Measurements from ENCODE around the gene CCDC141.
"Not testable (repeated sequence)": the region's sequence is repeated elsewhere in the genome, so short reads cannot be mapped to it uniquely, and the experiment has no call there.

CCDC141 gene

DNA sequence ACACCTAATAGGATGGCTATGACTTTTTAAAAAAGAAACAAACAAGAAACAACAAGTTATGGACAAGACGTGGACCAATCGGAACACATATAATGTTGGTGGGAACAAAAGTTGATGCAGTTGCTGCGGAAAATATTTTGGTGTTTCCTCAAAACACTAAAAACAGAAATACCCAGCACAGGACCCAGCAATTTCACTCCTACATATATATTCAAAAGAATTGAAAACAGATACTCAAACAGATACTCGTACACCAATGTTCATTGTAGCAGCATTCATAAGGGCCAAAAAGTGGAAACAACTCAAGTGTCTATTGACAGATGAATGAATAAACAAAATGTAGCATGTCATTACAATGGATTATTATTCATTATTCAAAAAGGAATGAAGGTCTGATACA, 12.1 kb downstream of the CCDC141 start:
- DNase-seq: no peak

DNA sequence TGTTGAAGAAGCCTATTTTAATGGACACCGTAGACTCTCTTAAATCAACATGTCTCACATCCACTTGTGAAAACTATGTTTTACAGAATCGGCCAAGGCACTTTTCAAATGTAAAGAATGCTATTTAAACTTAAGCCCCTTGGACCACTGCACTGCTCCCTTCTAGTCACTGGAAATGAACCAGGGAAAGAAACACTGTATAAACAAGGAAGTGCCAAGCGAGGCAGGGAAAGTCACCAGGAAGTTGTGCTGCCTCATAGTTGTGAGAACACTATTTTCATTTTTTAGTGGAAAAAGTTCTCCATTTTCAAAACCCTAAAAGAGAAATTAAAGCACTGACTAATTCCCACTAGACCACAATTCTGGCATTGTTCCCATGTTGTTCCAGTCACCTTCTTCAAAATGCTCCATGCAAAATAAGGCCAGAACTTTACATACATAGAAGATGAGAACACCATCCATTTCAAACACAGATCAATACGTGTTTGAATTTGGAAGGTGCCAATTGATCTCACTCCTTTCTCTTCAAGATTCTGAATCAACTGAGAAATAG, 13.5 kb downstream of the CCDC141 start:
- no peak for DNase-seq

DNA sequence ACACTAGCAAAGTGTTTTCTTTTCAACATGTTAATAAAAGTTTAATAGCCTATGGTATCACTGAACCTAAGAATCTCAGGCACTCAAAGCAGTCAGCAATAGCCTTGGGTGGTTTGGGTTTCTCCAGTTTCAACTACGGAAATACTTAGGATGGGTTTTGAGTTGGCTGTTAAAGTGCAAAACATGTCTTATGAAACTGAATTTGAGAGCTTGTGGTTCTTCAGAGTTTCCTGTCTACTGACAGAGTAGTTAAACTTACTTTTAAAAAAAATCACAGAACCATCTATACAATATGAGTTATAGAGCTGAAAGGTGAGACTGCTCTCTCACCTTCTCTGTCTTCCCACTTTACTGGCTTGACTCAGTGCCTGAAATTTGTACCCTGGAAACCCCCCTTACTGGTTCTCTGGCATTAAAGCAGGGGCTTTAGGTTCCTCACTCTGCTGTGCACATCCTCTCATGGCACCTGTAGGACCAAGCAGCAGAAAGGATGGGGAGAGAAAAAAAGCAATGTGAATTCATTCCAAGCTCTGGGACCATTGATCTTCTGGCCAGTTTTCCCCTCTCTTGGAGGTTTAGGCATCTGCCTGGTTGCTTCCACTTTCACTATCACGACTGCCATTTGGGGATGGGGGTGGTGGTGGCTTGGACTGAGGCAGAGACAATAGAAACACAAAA, 18.1 kb downstream of the CCDC141 start:
- DNase-seq: no peak

DNA sequence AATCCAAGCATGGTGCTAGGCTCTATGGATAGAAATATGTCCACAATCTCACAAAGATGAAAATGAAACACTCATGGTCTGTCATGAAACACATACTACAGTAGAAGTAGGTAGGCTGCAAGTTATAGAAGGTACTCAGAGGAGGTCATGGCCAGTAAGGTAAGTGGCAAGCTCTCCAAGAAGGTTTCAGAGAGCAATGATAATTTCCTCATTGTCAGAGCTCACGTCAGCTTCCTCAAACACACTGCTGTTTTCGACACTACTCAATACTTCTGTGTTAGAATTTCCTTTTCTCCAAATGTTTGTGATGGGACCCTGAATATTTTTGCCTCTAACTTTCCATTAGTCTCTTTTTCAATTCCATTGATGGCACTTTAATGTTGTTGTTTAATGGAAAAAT, 25.5 kb downstream of the CCDC141 start:
- no peak for DNase-seq

DNA sequence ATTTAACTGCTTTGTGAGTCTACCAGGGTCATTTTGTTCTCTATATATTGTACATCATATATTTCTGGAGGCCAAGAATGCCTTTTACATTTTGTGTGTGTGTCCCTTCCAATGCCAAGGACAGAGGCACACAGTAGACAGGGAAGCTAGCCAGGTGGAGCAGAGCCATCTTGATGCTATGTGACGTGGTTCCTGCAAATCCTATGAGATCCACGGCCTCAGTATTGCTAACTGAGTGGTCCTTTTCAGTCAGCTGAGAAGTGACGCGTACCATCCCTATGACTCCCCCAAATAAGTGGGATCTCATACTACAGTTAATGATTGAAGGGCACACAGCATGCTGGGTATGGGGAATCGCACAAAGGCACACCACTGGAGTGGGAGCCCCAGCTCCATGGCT, 27.3 kb downstream of the CCDC141 start:
- DNase-seq: no peak

DNA sequence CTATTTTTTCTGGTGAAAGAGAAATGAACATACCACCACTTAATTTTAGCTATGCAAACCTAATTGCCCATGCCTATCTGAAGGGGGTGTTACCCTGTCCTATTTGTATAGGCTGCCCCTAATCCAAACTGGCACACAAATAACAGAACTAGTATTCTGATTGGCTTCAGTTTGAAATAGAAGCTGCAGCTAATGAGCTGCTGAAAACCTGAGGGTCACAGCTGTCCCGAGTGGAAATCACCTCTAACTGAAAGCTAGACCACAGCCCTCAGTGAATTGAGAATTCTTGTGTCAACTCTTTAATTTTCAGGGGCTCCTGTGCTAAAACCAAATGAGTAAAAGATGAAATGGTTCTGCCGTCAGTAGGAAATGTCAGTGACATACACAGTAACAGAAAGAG, 28.7 kb downstream of the CCDC141 start:
- no peak for DNase-seq

DNA sequence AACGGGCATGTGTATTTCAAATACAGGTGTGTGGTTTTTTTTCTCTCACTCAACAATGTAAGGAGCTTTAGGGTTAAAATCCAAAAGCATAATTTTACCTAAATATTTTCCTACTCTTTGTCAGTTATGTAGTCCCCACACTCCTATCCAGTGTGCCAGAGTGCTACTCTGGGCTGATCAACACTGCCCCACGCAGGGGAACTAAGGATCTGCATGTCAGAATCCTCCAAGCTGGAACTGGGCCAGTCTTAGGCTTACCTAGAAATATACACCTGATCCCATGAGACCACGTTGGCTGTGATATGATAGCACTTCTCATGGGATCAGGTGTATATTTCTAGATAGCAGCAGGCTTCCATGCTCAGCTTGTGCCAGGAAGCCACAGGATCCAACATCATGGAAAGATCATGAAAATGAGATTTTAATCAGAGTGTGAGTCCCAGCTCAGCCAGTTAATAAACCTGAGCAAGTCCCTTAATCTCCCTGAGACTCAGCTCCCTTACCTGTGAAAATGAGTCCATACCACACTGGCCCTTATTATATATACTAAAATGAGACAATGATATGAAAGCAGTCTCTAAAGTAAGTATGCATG, 29.7 kb downstream of the CCDC141 start:
- DNase-seq: peak; percentile 23

DNA sequence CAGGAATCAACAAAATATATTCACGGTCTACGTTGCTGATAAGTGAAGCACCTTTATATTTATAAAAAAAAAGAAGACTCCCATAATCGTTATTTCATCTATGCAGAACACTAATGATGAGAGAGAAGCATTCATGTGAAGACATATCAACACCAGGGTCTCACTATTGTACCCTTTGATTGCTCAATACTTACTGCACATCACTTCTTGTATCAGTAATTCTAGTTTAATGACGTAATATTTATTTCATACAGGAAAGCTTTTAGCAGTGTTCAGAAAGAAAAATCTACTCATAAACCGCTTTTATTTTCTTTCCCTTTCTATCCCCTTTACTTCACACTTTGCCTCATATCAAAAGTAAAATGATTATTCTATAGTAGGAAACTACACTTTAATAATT, 30.7 kb downstream of the CCDC141 start:
- DNase-seq: no peak

DNA sequence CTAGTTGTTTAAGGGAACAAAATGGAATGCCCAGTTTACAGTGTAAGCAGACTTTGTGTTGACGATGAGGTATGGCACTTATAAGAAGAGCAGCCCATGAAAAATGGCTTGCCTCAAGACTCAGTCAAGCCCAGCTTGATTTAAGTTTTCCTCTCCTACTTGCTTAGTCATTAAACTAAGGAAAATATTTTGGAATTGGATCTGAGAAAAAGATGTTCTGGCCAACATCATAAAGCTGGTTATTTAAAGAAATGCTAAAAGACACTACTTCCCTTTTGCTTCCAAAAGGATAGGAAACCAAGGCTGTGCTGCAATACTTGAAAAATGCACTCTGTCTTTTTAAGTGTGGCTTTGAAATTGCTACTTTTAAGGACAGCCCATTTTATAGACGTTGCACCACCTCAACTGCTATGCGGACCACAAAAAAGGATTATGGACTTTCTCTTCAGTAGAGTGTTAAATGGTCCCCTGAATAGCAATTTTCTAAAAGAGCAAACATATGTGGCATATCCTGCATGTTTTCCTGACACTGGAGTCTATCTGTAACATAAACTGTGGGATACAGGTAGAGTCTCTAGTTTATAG, 32.1 kb downstream of the CCDC141 start:
- DNase-seq: no peak

DNA sequence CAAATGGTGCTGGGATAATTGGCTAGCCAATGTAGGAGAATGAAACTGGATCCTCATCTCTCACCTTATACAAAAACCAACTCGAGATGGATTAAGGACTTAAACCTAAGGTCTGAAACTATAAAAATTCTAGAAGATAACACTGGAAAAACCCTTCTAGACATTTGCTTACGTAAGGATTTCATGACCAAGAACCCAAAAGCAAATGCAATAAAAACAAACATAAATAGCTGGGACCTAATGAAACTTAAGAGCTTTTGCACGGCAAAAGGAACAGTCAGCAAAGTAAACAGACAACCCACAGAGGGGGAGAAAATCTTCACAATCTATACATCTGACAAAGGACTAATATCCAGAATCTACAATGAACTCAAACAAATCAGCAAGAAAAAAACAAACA, 35.7 kb downstream of the CCDC141 start:
- not testable (repeated sequence) for DNase-seq

DNA sequence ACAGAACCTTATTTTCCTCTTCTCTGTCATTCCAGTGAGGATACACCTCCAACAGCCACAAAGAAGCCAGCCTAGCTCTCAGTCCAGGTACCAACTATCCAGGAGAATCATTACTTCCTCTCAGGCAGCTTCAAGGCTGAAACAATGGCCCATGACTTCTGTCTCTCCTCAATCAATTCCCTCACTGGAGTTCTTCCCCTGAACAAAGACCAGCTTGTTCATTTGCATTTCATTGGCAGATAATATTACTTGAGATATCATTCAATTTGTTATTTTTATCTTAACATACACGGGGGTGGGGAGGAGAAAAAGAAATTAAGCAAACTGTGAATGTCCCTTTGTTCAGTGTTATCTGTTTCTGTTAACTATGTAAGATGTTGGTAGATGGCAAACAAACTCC, 44.0 kb downstream of the CCDC141 start:
- DNase-seq: no peak

DNA sequence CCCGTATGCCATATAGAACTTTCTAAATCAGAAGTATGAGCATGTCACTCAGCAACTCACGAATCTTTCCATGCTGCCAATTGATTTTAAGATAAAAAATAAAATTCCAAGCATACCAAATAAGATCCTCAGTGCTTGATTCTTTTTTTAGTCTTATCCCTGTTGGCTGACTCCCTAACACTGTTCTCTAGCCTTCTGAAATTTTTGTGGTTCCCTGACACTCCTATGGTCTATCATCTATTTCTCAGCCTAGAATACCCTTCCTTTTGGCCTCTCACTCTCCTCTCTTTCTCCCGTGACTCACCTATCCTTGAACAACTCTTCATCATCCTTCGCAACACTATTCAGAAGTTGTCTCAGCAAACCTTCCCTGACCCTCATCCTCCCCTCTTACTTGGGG, 50.5 kb downstream of the CCDC141 start:
- no peak for DNase-seq

DNA sequence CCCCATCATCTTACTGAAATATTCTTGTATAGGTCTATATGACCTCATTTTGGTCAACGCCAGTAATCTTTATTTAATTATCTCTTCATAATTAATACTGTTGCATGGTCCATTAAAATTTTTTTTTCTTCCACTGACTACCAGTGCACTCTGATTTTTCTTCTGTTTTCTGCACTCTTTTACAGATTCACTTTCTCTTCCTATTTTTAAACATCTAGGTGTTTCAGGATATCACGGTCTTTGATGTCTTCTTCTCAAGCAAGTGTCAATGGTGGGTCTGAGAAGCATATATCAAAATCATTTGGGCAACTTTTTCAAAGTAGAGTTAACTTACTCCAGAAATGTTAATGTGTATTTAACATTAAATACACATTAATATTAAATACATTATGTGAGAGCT, 51.4 kb downstream of the CCDC141 start:
- no peak for DNase-seq

DNA sequence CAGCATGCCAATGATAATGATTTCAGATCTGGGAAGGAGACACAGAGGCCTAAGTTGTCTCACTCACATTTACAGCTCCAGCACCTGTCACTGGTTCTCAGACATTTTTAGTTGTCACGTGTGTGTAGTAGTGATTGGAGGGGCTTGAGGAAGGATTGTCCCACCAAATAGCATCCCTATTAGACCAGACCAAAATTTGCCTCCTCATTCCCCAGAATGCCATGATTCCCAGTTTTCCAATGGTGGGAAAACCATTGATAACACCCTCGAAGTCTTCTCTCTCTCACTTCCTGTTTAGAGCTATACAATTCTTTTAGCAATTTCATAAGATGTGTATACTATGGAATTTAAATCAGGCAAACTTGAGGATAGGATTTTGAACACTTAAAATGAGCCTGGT, 52.5 kb downstream of the CCDC141 start:
- no peak for DNase-seq

DNA sequence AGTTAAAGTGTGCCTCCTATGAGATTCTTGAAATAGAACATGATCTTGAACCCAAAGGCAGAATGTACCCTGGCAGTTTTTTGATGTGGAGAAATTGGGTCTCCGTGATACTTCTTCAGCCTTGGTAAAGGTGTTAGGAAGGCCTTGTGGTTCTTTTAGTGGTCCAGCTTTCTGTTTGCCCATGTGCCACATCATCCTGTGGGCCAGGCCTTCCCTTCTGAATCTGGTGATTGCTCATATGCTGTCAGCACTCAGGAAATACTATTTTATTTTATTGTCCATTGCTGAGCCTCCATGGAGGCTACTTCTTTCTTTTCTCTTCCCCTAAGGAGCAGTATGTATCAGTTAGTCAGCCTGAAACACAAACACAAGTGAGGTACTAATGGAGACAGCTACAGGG, 52.9 kb downstream of the CCDC141 start:
- DNase-seq: no peak

DNA sequence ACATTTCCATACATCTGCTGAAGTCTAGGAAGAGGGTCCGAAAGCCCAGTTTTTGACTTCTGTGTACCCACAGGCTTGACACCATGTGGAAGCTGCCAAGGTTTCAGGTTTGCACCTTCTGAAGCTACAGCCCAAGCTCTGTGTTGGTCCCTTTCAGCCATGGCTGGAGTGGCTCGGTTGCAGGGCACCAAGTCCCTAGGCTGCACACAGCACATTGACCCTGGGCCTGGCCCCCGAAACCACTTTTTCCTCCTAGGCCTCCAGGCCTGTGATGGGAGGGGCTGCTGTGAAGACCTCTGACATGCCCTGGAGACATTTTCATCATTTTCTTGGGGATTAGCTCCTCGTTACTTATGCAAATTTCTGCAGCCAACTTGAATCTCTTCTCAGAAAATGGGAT, 55.7 kb downstream of the CCDC141 start:
- DNase-seq: no peak

DNA sequence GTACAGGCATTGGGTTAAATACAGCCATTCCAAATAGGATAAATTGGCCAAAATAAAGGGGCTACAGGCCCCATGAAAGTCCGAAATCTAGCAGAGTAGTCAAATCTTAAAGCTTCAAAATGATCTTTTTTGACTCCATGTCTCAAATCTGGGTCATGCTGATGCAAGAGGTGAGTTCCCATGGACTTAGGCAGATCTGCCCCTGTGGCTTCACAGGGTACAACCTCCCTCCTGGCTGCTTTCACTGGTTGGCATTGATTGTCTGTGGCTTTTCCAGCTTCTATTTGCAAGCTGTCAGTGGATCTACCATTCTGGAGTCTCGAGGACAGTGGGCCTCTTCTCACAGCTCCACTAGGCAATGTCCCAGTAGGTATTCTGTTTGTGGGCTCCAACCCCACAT, 56.1 kb downstream of the CCDC141 start:
- no peak for DNase-seq

DNA sequence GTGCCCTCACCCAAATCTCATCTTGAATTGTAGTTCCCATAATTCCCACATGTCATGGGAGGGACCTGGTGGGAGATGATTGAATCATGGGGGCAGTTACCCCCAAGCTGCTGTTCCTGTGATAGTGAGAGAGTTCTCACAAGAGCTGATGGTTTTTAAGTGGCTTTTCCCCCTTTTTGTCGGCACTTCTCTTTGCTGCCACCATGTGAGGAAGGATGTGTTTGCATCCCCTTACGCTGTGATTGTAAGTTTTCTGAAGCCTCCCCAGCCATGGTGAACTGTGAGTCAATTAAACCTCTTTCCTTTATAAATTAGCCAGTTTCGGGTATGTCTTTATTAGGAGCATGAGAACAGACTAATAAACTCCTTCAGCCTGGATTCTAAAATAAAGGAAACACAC, 57.2 kb downstream of the CCDC141 start:
- peak; percentile 7 for DNase-seq

DNA sequence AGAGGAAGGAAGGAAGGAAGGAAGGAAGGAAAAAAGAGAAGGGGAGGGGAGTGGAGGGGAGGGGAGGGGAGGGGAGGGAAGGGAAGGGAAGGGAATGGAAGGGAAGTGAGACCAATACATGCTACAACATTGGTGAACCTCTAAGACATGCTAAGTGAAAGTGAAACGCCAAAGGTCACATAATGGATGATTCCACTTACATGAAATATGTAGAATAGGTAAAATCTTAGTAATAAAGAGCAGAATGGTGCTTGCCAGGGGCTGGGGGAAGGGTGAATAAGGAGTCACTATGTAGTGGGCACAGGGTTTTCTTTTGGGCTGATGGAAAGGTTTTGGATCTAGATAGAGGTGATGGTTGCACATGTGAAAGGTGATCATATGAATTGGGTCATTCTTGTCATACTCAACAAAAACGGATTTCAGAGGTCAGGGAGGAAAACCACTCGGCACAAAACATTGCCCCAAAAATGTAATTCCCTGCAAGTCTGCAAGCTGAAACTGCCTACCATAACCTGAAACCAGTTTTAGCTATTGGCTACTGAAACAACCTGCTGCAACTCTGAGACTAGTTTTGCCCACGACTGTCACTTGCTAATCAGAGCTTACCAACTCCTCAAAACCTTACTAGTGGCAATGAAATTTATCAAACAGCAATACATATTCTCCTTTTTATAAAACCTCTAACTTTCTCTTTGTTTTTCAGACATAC, 59.2 kb downstream of the CCDC141 start:
- no peak for DNase-seq

DNA sequence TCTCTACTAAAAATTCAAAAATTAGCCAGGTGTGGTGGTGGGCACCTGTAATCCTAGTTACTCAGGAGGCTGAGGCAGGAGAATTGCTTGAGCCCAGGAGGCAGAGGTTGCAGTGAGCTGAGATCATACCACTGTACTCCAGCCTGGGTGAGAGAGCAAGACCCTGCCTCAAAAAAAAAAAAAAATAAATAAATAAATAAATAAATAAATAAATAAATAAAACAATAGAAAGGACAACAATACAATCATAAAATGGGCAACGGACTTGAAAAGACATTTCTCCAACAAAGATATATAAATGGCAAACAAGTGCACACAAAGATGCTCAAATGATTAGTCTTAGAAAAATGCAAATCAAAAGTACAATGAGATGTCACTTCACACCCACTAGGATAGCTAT, 60.5 kb downstream of the CCDC141 start:
- not testable (repeated sequence) for DNase-seq

DNA sequence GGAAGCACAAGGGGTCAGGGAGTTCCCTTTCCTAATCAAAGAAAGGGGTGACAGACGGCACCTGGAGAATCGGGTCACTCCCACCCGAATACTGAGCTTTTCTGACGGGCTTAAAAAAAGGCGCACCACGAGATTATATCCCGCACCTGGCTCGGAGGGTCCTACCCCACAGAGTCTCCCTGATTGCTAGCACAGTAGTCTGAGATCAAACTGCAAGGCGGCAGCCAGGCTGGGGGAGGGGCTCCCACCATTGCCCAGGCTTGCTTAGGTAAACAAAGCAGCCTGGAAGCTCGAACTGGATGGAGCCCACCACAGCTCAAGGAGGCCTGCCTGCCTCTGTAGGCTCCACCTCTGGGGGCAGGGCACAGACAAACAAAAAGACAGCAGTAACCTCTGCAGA, 67.3 kb downstream of the CCDC141 start:
- not testable (repeated sequence) for DNase-seq

DNA sequence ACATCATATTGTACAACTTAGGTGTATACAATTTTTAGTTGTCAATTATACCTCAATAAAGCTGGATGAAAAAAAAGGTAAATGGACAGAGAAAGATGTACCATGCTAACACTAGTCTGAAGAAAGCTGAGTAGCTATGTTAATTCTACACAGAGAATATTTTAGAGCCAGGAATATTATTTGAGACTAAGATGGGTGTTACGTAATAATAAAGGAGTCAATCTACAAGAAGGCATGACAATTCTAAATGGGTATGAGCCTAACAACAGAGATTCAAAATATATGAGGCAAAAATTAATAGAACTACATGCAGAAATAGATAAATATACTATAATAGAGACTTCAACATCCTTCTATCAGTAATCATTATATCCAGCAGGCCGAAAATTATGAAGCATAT, 69.1 kb downstream of the CCDC141 start:
- no peak for DNase-seq

DNA sequence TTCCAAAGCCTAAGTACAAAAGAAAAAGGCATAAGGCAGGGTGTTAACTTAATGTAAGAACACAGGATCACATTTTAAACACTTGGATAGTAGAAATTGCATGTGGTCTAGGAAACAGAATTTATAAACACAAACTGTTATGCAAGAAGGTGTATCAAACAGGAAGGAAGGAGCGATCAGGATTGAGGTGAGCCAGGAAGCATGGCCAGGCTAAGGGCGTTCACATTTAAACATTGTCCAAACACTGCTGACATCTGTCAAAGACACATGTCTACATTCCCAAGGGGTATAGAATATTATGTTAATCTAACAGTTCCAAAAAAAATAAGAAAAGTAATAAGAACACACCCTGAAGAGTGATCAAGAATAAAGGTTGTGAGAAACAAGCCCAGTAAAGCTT, 71.3 kb downstream of the CCDC141 start:
- no peak for DNase-seq

DNA sequence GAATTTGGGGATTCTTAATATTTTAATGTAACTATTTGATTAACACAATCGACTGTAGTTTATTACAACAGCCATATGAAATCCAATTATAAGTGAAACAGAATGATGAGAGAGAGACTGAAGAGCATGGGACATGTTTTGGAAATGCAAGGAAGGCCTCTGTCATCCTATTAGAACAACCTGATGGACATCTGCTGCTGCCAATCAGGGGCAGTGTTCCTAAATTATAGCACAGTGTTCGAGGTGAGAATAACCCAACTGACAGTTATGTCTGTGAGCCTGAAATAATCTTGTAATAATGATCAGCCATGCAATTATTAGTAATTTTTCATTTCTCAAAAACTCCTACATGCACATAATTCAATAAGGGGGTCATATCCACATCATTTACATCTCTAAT, 73.6 kb downstream of the CCDC141 start:
- no peak for DNase-seq

All from HCEC 1CT (cell line).